Colonic mucosa (tissue), 4 donors: ENCODE measurements around the gene COL4A6. TPM values are rescaled to one million over a fixed set of nuclear protein-coding genes. Genes with fewer than 3 reads are reported as not detected.

Experiments used
- DNase-seq: peaks from one replicate; pipeline ENCODE4 v3.0.0-alpha.2; 2020
- H3K27ac ChIP-seq: fragments of 200-600 bp; one replicate; pipeline ENCODE4 v1.8.0; 2021
- H3K27me3 ChIP-seq: fragments of 200-600 bp; one replicate; pipeline ENCODE4 v1.8.0; 2021
- H3K36me3 ChIP-seq: fragments of 200-600 bp; one replicate; pipeline ENCODE4 v1.8.0; 2021
- H3K4me1 ChIP-seq: fragments of 200-600 bp; one replicate; pipeline ENCODE4 v1.8.0; 2021; ENCODE audit warnings: mild to moderate bottlenecking
- H3K4me3 ChIP-seq: fragments of 200-600 bp; one replicate; pipeline ENCODE4 v1.8.0; 2021
- H3K9ac ChIP-seq, 2 donors: one replicate each; pipeline ENCODE4 v1.7.0; 2013; ENCODE audit warnings: control low read depth in 2 of 2, low read depth in 2 of 2, low read length in 2 of 2
- H3K9me3 ChIP-seq: fragments of 200-600 bp; one replicate; pipeline ENCODE4 v1.8.0; 2021
- CTCF ChIP-seq: fragments of 200-600 bp; IDR thresholded peaks from one replicate; pipeline ENCODE4 v1.8.0; 2022; ENCODE audit warnings: antibody characterized with exemption, mild to moderate bottlenecking
- intact Hi-C: fragments of 100-400 bp; cut with DNase I; formaldehyde crosslinking; loops from one replicate; pipeline ENCODE4 v1.14.1; 2022
- total RNA-seq, 2 donors: library from RNA; stranded (reverse); fragmentation: NEBNext Ultra II Directional in 1 of 2; extraction: Animal tissue kit (Norgen Biotek cat#: 25700) in 1 of 2; gene quantifications; one replicate each; pipeline ENCODE4 v1.2.1, GENCODE V29; 2021
- donor health status: healthy.
- donor health status: DM: no; HTN: no; CAD: no.
- donor health status: DM: no; HTN: no; CAD: no.

The COL4A6 gene
- total RNA-seq, 2 donors from 2014 or later: 1.1 to 1.8 TPM

GRCh38 chrX:108439961-108440696 is 1.9 kb upstream of the COL4A6 start:
- intact Hi-C loops: no loop called here

DNA sequence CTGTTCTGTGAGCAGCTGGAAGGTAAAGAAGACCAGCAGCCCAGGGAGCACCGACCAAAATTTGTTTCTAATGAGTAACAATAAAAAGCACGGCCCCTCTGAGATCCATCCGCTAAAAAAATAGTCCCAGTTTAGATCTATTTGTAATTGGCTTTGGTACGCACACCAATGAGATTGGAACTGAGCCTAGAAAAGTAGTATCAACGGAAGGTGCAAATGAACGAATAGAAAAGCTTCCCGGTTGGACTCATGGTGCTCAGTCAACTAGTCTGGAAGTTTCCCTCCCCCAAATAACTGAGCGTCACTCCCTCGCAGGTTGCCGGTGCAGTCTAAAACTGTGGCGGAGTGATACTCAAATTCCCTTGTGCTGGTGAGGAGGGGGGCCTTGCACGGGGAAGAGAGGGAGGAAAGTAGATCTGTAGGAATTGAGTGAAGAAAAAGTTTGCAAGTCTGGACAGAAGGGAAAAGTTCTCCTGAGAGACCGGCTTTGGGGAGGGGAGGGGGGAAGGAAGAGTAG is 1.3 kb upstream of the COL4A6 start, which contains the start of gene COL4A5:
COL4A5 (plus strand) TSS at position 413 of the 517 bp plus-strand sequence. CDS start 288 bp downstream, outside the sequence.
- Histone ChIP-seq H3K36me3 (no peaks in the 10 kb centered on the region), H3K4me3 (no peak within 1 kb of the TSS), H3K27ac (no peak within 1 kb of the TSS), H3K9me3 (no peaks in the 10 kb centered on the region), H3K9ac (peak within 1 kb of the TSS in 1 of 2 donors; percentile 2), H3K27me3 (peaks cover 15% of the 10 kb centered on the region), H3K4me1 (no peaks in the 10 kb centered on the region)
- no peak for DNase-seq
- no peak for TF ChIP-seq CTCF
- intact Hi-C loops: no loop called here

More at GRCh38 chrX:108439961-108440696, 1.9 kb upstream of the COL4A6 start:
- no peak overlapping the region for H3K4me3 ChIP-seq
- peaks cover 15% of the 10 kb centered on the region for H3K27me3 ChIP-seq
- DNase-seq: no peak
- no peaks in the 10 kb centered on the region for H3K36me3 ChIP-seq
- H3K27ac ChIP-seq: no peak overlapping the region
- no peaks in the 10 kb centered on the region for H3K4me1 ChIP-seq
- TF ChIP-seq CTCF: no peak
- H3K9me3 ChIP-seq: no peaks in the 10 kb centered on the region
- peak overlapping the region in 1 of 2 donors; percentile 2 for H3K9ac ChIP-seq

- no peak overlapping the region for H3K27ac ChIP-seq
- no peak overlapping the region for H3K9ac ChIP-seq
- intact Hi-C loops: no loop called here
- peaks cover 15% of the 10 kb centered on the region for H3K27me3 ChIP-seq
- no peak overlapping the region for H3K4me3 ChIP-seq
- DNase-seq: no peak
- no peak for TF ChIP-seq CTCF
- no peaks in the 10 kb centered on the region for H3K4me1 ChIP-seq
- no peaks in the 10 kb centered on the region for H3K36me3 ChIP-seq
- no peaks in the 10 kb centered on the region for H3K9me3 ChIP-seq
These were observed 693 bp downstream of the COL4A6 start for GRCh38 chrX:108437349-108438109.

DNA sequence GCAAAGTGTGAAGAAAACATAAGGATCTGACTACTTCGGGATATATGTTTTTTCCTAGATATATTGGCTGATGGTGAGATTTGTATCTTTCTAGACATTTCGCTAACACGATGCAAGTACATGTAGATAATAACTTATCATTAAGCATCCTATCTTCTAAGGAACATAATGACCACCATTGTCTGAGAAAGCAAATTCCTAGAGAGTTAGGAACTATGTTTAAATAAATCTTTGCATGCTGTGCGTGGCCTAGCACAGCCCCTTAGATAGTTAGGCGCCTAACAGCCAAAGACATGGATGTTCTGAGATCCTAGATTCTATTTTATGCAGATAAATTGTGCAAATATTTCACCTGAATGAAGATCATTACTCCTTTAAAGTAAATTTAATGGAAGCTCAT is 3.0 kb downstream of the COL4A6 start:
- no peak overlapping the region for H3K27ac ChIP-seq
- H3K9ac ChIP-seq: no peak overlapping the region
- no peaks in the 10 kb centered on the region for H3K9me3 ChIP-seq
- no peak for TF ChIP-seq CTCF
- intact Hi-C loops: no loop called here
- no peaks in the 10 kb centered on the region for H3K36me3 ChIP-seq
- peaks cover 8% of the 10 kb centered on the region for H3K27me3 ChIP-seq
- no peaks in the 10 kb centered on the region for H3K4me1 ChIP-seq
- DNase-seq: no peak
- no peak overlapping the region for H3K4me3 ChIP-seq

- Histone ChIP-seq H3K36me3 (no peaks in the 10 kb centered on the region), H3K27me3 (no peaks in the 10 kb centered on the region), H3K9ac (no peak overlapping the region), H3K9me3 (no peaks in the 10 kb centered on the region), H3K4me3 (no peak overlapping the region), H3K27ac (no peak overlapping the region), H3K4me1 (no peaks in the 10 kb centered on the region)
- intact Hi-C loops: no loop called here
- TF ChIP-seq CTCF: no peak
- DNase-seq: no peak
These were observed 12.0 kb downstream of the COL4A6 start for GRCh38 chrX:108426262-108426661.
